Hepatocyte (in vitro differentiated cells): Measurements from ENCODE around the gene MCHR1. TPM values are rescaled to one million over a fixed set of nuclear protein-coding genes. Genes with fewer than 3 reads are reported as not detected.

Source experiments
- DNase-seq: peaks from one replicate; pipeline ENCODE4 v3.0.0-alpha.2; 2016; ENCODE audit warnings: low spot score
- H2AFZ ChIP-seq: fragments of 200-600 bp; sonication (generic); 2 replicates; pipeline ENCODE4 v1.6.0; 2016; ENCODE audit warnings: antibody characterized with exemption, mild to moderate bottlenecking
- H3K27ac ChIP-seq: fragments of 200-600 bp; sonication (generic); 2 replicates; pipeline ENCODE4 v1.5.1; 2016; ENCODE audit warnings: mild to moderate bottlenecking
- H3K27me3 ChIP-seq: fragments of 200-600 bp; sonication (generic); 2 replicates; pipeline ENCODE4 v1.6.1; 2016
- H3K36me3 ChIP-seq: fragments of 200-600 bp; sonication (generic); replicated peaks from 2 replicates; pipeline ENCODE4 v1.5.1; 2016; ENCODE audit warnings: low read depth; ENCODE audit not compliant: insufficient read depth
- H3K4me1 ChIP-seq: fragments of 200-600 bp; sonication (generic); 2 replicates; pipeline ENCODE4 v1.5.1; 2016; ENCODE audit warnings: mild to moderate bottlenecking, moderate library complexity; ENCODE audit not compliant: insufficient read depth
- H3K4me2 ChIP-seq: fragments of 200-600 bp; sonication (generic); 2 replicates; pipeline ENCODE4 v1.6.0; 2016
- H3K4me3 ChIP-seq: fragments of 200-600 bp; sonication (generic); 2 replicates; pipeline ENCODE4 v1.5.1; 2016; ENCODE audit warnings: mild to moderate bottlenecking
- H3K79me2 ChIP-seq: fragments of 200-600 bp; sonication (generic); 2 replicates; pipeline ENCODE4 v1.6.0; 2017; ENCODE audit warnings: mild to moderate bottlenecking
- H3K9me2 ChIP-seq: fragments of 200-600 bp; sonication (generic); replicated peaks from 2 replicates; pipeline ENCODE4 v1.6.0; 2017; ENCODE audit warnings: mild to moderate bottlenecking; ENCODE audit not compliant: insufficient read depth
- H3K9me3 ChIP-seq: fragments of 200-600 bp; sonication (generic); 2 replicates; pipeline ENCODE4 v1.5.1; 2016; ENCODE audit warnings: low read depth, mild to moderate bottlenecking
- H4K20me1 ChIP-seq: fragments of 200-600 bp; sonication (generic); 2 replicates; pipeline ENCODE4 v1.6.0; 2016; ENCODE audit warnings: mild to moderate bottlenecking; ENCODE audit not compliant: insufficient read depth, poor library complexity, severe bottlenecking
- CTCF ChIP-seq: fragments of 200-600 bp; sonication (generic); IDR thresholded peaks from 2 replicates; pipeline ENCODE4 v1.5.1; 2016; ENCODE audit warnings: antibody characterized with exemption, mild to moderate bottlenecking; ENCODE audit not compliant: poor library complexity
- EZH2 ChIP-seq: fragments of 200-600 bp; sonication (generic); IDR thresholded peaks from 2 replicates; pipeline ENCODE4 v1.6.1; 2016; ENCODE audit warnings: antibody characterized with exemption, mild to moderate bottlenecking, borderline replicate concordance
- EZH2phosphoT487 ChIP-seq: fragments of 200-600 bp; sonication (generic); IDR thresholded peaks from one replicate; pipeline ENCODE4 v1.6.1; 2018; ENCODE audit warnings: antibody characterized with exemption, mild to moderate bottlenecking, low read depth, moderate library complexity; ENCODE audit not compliant: unreplicated experiment, severe bottlenecking
- WGBS: methylation state at CpG from one replicate; pipeline ENCODE4 v1.1.6; 2016; ENCODE audit warnings: low lambda C conversion rate; ENCODE audit errors: missing lambda C conversion rate; 5-methylcytosine and 5-hydroxymethylcytosine counted together
- polyA plus RNA-seq: library from polyadenylated mRNA; unstranded; fragments of >200 nt; fragmentation: Nextera tagmentation; extraction: Ambion mirVana; gene quantifications from 2 replicates; pipeline ENCODE4 v1.2.1, GENCODE V29; 2016
- total RNA-seq: library from RNA; depleted of rRNA; stranded (reverse); fragments of >200 nt; gene quantifications from 2 replicates; pipeline ENCODE4 v1.2.3, GENCODE V29; 2014

Gene MCHR1
- total and polyA plus RNA-seq, 2 experiments from 2014 or later: 0.50 to 1.1 TPM

GRCh38 chr22:40687706-40688105 lies 8.4 kb downstream of the MCHR1 start:
- no peaks in the 10 kb centered on the region for H4K20me1 ChIP-seq
- H3K79me2 ChIP-seq: no peaks in the 10 kb centered on the region
- no peak overlapping the region for H3K4me2 ChIP-seq
- WGBS: 92% methylated on average over 2 of the region's 2 CpGs
- H3K4me1 ChIP-seq: no peaks in the 10 kb centered on the region
- H2AFZ ChIP-seq: no peak overlapping the region
- no peaks in the 10 kb centered on the region for H3K36me3 ChIP-seq
- H3K9me3 ChIP-seq: no peaks in the 10 kb centered on the region
- TF ChIP-seq CTCF (no peak), EZH2phosphoT487 (no peak), EZH2 (no peak)
- H3K4me3 ChIP-seq: no peak overlapping the region
- DNase-seq: no peak
- no peak overlapping the region for H3K27ac ChIP-seq
- no peaks in the 10 kb centered on the region for H3K9me2 ChIP-seq
- peaks cover 3% of the 10 kb centered on the region for H3K27me3 ChIP-seq

GRCh38 chr22:40690370-40690769 lies 11.1 kb downstream of the MCHR1 start:
- H3K4me1 ChIP-seq: no peaks in the 10 kb centered on the region
- no peaks in the 10 kb centered on the region for H3K36me3 ChIP-seq
- H3K4me2 ChIP-seq: no peak overlapping the region
- WGBS: 55% methylated on average over 8 of the region's 8 CpGs
- no peak overlapping the region for H2AFZ ChIP-seq
- no peaks in the 10 kb centered on the region for H4K20me1 ChIP-seq
- H3K4me3 ChIP-seq: no peak overlapping the region
- TF ChIP-seq CTCF: no peak
- TF ChIP-seq EZH2: no peak
- no peak for TF ChIP-seq EZH2phosphoT487
- no peak overlapping the region for H3K27ac ChIP-seq
- H3K9me3 ChIP-seq: no peaks in the 10 kb centered on the region
- H3K79me2 ChIP-seq: no peaks in the 10 kb centered on the region
- no peaks in the 10 kb centered on the region for H3K27me3 ChIP-seq
- no peaks in the 10 kb centered on the region for H3K9me2 ChIP-seq
- no peak for DNase-seq

GRCh38 chr22:40691532-40691931 lies 12.2 kb downstream of the MCHR1 start:
- Histone ChIP-seq H2AFZ (no peak overlapping the region), H4K20me1 (no peaks in the 10 kb centered on the region), H3K9me3 (no peaks in the 10 kb centered on the region), H3K4me3 (no peak overlapping the region), H3K4me2 (no peak overlapping the region), H3K4me1 (no peaks in the 10 kb centered on the region), H3K27ac (no peak overlapping the region), H3K27me3 (no peaks in the 10 kb centered on the region), H3K36me3 (no peaks in the 10 kb centered on the region), H3K79me2 (no peaks in the 10 kb centered on the region), H3K9me2 (no peaks in the 10 kb centered on the region)
- TF ChIP-seq CTCF (no peak), EZH2phosphoT487 (no peak), EZH2 (no peak)
- no peak for DNase-seq

- H3K79me2 ChIP-seq: no peaks in the 10 kb centered on the region
- no peaks in the 10 kb centered on the region for H3K4me1 ChIP-seq
- no peaks in the 10 kb centered on the region for H3K36me3 ChIP-seq
- H3K4me2 ChIP-seq: no peak overlapping the region
- H3K9me2 ChIP-seq: no peaks in the 10 kb centered on the region
- TF ChIP-seq CTCF: no peak
- no peak for TF ChIP-seq EZH2phosphoT487
- no peak for TF ChIP-seq EZH2
- no peaks in the 10 kb centered on the region for H4K20me1 ChIP-seq
- H3K9me3 ChIP-seq: no peaks in the 10 kb centered on the region
- WGBS: 63% methylated on average over 7 of the region's 7 CpGs
- no peak overlapping the region for H2AFZ ChIP-seq
- H3K27ac ChIP-seq: no peak overlapping the region
- H3K4me3 ChIP-seq: no peak overlapping the region
- DNase-seq: no peak
- no peaks in the 10 kb centered on the region for H3K27me3 ChIP-seq
Observed at GRCh38 chr22:40694411-40694810, 15.1 kb downstream of the MCHR1 start.
